Stomach (tissue), 9 donors: ENCODE data around the gene POLR2M. TPM values are rescaled to one million over a fixed set of nuclear protein-coding genes. Genes with fewer than 3 reads are reported as not detected.
A peak's percentile ranks its signal among the peaks of the same experiment; 100 is the strongest.

Experiments used
- DNase-seq, 2 donors: peaks; one replicate each; pipeline versions ENCODE4 v3.0.0 to v3.0.0-alpha.2; 2013 to 2019
- H3K27ac ChIP-seq, 5 donors: fragments of 200-600 bp in 4 of 5; sonication (generic) in 4 of 5; one replicate each; pipeline ENCODE4 v1.5.1; 2013 to 2019; ENCODE audit warnings: mild to moderate bottlenecking in 1 of 5, moderate library complexity in 1 of 5
- H3K27me3 ChIP-seq, 3 donors: fragments of 200-600 bp; sonication (generic); one replicate each; pipeline ENCODE4 v1.5.1; 2017 to 2019; ENCODE audit warnings: mixed run types in 1 of 3
- H3K36me3 ChIP-seq, 4 donors: fragments of 200-600 bp; sonication (generic); 1 replicate in 3 of 4; 2 replicates in 1 of 4; pipeline ENCODE4 v1.5.1; 2016 to 2019
- H3K4me1 ChIP-seq, 4 donors: fragments of 200-600 bp; sonication (generic); one replicate each; pipeline ENCODE4 v1.5.1; 2016 to 2019
- H3K4me3 ChIP-seq, 4 donors: fragments of 200-600 bp; sonication (generic) in 3 of 4; one replicate each; pipeline ENCODE4 v1.5.1; 2016 to 2019; ENCODE audit warnings: mild to moderate bottlenecking in 1 of 4
- H3K9me3 ChIP-seq, 4 donors: fragments of 200-600 bp; sonication (generic); one replicate each; pipeline ENCODE4 v1.5.1; 2016 to 2019
- CTCF ChIP-seq, 7 experiments: fragments of 450-650 bp in 4 of 7; fragments of 200-600 bp in 3 of 7; sonication (generic) in 3 of 7; IDR thresholded peaks; one replicate each; pipeline ENCODE4 v1.5.1; 2016 to 2019; ENCODE audit warnings: antibody characterized with exemption in 7 of 7, control low read depth in 2 of 7, mild to moderate bottlenecking in 1 of 7
- EP300 ChIP-seq: sonication (generic); formaldehyde crosslinking; IDR thresholded peaks from one replicate; pipeline ENCODE4 v1.6.1; 2017; ENCODE audit warnings: antibody characterized with exemption
- POLR2A ChIP-seq, 4 donors: fragments of 450-650 bp; IDR thresholded peaks; one replicate each; pipeline ENCODE4 v1.6.1; 2016; ENCODE audit warnings: antibody characterized with exemption in 4 of 4, control low read depth in 2 of 4, mild to moderate bottlenecking in 1 of 4, moderate library complexity in 1 of 4
- POLR2AphosphoS5 ChIP-seq, 3 donors: sonication (generic); formaldehyde crosslinking; IDR thresholded peaks; one replicate each; pipeline ENCODE4 v1.6.1; 2016; ENCODE audit warnings: antibody characterized with exemption in 3 of 3
- WGBS, 5 donors: extraction: QIAGEN DNeasy Blood & Tissue Kit in 3 of 5; methylation state at CpG; one replicate each; pipeline versions ENCODE4 v1.1.5 to v1.1.7; 2013 to 2018; 5-methylcytosine and 5-hydroxymethylcytosine counted together
- intact Hi-C: fragments of 100-400 bp; cut with DNase I; formaldehyde crosslinking; loops from one replicate; pipeline ENCODE4 v1.15.1; 2023; ENCODE audit warnings: low total_unique reads
- polyA plus RNA-seq, 3 donors: library from polyadenylated mRNA; stranded (reverse); fragments of 200-250 nt; gene quantifications; one replicate each; pipeline ENCODE4 v1.2.3, GENCODE V29; 2013
- total RNA-seq, 5 donors: library from RNA; depleted of rRNA; stranded (reverse); fragments of >200 nt; gene quantifications; one replicate each; pipeline versions ENCODE4 v1.1.0 to v1.2.3, GENCODE V29; 2014 to 2016
- donor health status: healthy with polysubstance abuse.
- donor health status: Bipolar disorder and iron deficiency.
- donor health status: healthy.

Gene POLR2M
- total and polyA plus RNA-seq, 8 donors = 41.6 to 1,088 (median 191) TPM

GRCh38 chr15:57747206-57747896, 40.8 kb downstream of the POLR2M start:
- Histone ChIP-seq H3K9me3 (no peaks in the 10 kb centered on the region), H3K36me3 (no peaks in the 10 kb centered on the region), H3K27me3 (no peaks in the 10 kb centered on the region), H3K4me1 (peaks cover 0 to 4% (median 0%) of the 10 kb centered on the region in 4 donors), H3K27ac (peak overlapping the region in 1 of 5 donors; percentile 50), H3K4me3 (peak overlapping the region in 2 of 4 donors; percentile 15 to 28)
- intact Hi-C loops = no loop called here
- WGBS, 5 donors = 44 to 73% (median 55%) methylated on average over 12 to 13 of the region's 13 CpGs
- DNase-seq = peak; percentile 41 to 68
- TF ChIP-seq CTCF (IDR thresholded peaks at IDR 0.05) (no peak), POLR2A (IDR thresholded peaks at IDR 0.05) (no peak), POLR2AphosphoS5 (IDR thresholded peaks at IDR 0.05) (no peak), EP300 (no peak)

DNA sequence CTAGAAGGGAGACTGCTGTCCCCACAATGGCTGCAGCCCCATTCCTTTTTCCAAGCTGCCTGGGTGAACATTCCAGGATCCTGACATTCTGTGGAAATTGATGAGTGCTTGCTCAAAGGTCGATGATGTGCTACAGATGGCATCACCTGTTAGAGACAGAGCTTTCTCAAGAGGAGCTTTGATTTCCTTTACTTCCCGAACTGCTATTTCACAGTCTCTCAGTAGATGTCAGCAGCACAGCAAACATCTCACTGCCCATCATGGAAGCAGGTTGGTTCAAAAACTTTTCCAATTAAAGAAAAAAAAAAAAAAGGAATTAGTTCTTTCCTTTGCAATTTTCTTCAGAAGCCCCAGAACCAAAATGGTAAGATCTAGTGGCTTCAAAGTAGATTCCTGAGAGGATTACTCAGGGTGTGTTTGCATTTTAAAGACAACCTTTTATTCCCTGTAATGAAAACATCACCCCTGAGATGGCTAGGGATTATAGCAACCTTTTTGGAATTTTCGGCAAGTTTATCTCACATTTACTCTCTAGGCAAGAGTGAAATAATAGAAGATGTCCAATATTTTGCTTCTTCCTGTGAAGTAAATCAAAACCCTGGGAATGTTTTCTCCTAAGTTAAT, 44.8 kb downstream of the POLR2M start:
- no peaks in the 10 kb centered on the region for H3K36me3 ChIP-seq
- no peak overlapping the region for H3K4me3 ChIP-seq
- peak in 1 of 2 donors; percentile 71 for DNase-seq
- 21 to 29% (median 24%) methylated on average over 3 of the region's 3 CpGs for WGBS, 5 donors
- H3K9me3 ChIP-seq = no peaks in the 10 kb centered on the region
- TF ChIP-seq POLR2A (IDR thresholded peaks at IDR 0.05) = no peak
- TF ChIP-seq EP300 = no peak
- peak in 2 of 7 experiments; percentile 12 to 24 for TF ChIP-seq CTCF (IDR thresholded peaks at IDR 0.05)
- intact Hi-C loops = no loop called here
- H3K4me1 ChIP-seq = peaks cover 0 to 4% (median 0%) of the 10 kb centered on the region in 4 donors
- no peaks in the 10 kb centered on the region for H3K27me3 ChIP-seq
- no peak overlapping the region for H3K27ac ChIP-seq

DNA sequence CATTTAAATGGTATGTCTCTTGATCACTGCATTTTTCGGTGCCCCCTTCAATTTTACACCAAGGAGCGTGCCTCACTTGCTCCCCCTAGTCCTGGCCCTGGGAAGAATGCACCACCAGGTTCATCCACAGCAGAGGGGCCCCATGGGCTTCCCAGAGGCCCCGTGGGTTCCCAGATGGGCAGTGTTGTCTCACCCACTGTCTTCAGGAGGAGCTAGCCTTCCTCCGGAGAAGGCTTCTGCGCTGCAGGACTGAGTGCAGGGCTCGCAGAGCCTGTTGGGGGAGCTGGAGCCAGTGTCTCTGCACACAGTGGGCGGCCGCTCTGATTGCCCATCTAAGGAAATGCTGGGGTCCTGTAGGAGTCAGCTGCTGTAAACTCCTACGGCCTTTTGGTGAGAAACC, 45.9 kb downstream of the POLR2M start:
- WGBS, 5 donors = 68 to 78% (median 70%) methylated on average over 9 of the region's 9 CpGs
- no peak overlapping the region for H3K27ac ChIP-seq

DNA sequence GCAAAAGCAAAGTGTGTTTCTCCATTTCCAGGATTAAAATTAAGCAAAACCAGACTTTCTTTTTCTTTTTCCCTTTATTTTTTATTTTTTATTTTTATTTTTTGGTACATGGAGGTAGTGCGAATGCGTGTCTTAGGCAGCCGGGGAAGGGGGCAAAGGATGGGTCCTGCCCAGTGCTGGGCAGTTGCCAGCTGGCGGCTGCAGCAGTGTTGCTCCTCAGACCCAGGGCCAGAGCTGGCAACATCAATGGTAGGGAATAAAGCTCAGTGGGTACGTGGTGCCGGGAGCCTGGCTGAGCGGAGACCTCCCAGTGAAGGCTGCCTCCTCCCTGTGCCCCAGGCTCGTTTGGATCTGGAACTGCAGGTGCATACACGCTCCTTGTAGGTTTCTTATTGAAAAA, 46.3 kb downstream of the POLR2M start:
- H3K36me3 ChIP-seq = no peaks in the 10 kb centered on the region
- H3K4me3 ChIP-seq = peak overlapping the region in 1 of 4 donors; percentile 0
- H3K4me1 ChIP-seq = no peaks in the 10 kb centered on the region
- intact Hi-C loops = no loop called here
- no peak for DNase-seq
- H3K27ac ChIP-seq = peak overlapping the region in 1 of 5 donors; percentile 43
- WGBS, 5 donors = 71 to 83% (median 79%) methylated on average over 9 of the region's 9 CpGs
- no peaks in the 10 kb centered on the region for H3K9me3 ChIP-seq
- no peak for TF ChIP-seq POLR2A (IDR thresholded peaks at IDR 0.05)
- no peak for TF ChIP-seq CTCF (IDR thresholded peaks at IDR 0.05)
- TF ChIP-seq POLR2AphosphoS5 (IDR thresholded peaks at IDR 0.05) = no peak
- TF ChIP-seq EP300 = no peak
- H3K27me3 ChIP-seq = no peaks in the 10 kb centered on the region

More for the DNA sequence above, 45.9 kb downstream of the POLR2M start:
- peak in 1 of 2 donors; percentile 77 for DNase-seq
- Histone ChIP-seq H3K36me3 (no peaks in the 10 kb centered on the region), H3K4me1 (no peaks in the 10 kb centered on the region), H3K27me3 (no peaks in the 10 kb centered on the region), H3K4me3 (peak overlapping the region in 1 of 4 donors; percentile 0), H3K9me3 (no peaks in the 10 kb centered on the region)
- TF ChIP-seq EP300 (no peak), POLR2A (IDR thresholded peaks at IDR 0.05) (no peak), POLR2AphosphoS5 (IDR thresholded peaks at IDR 0.05) (no peak), CTCF (IDR thresholded peaks at IDR 0.05) (no peak)
- intact Hi-C loops = no loop called here
